ENCODE data around the gene SLC22A12. TPM values are rescaled to one million over a fixed set of nuclear protein-coding genes. Genes with fewer than 3 reads are reported as not detected.

SLC22A12 gene
- total RNA-seq: not detected in 2 replicates

GRCh38 chr11:64590763-64591221, at the start of gene SLC22A12:
TSS of gene SLC22A12 (plus strand) at chr11:64591220. CDS start at chr11:64591557, 337 bp downstream.

Other genes starting within 250 kb of the SLC22A12 start
- 24.7 and 28.3 TPM in 2 replicates for gene RPS6KA4, start 232.1 kb upstream of the SLC22A12 start, total RNA-seq
- not detected in 2 replicates for gene SLC22A11, start 35.3 kb upstream of the SLC22A12 start, total RNA-seq
- gene NRXN2, start 132.0 kb downstream of the SLC22A12 start, total RNA-seq: 0.57 and 0.74 TPM in 2 replicates
- gene RASGRP2, start 152.9 kb downstream of the SLC22A12 start, total RNA-seq: 0.18 and 0.71 TPM in 2 replicates
- 0.57 and 3.1 TPM in 2 replicates for gene PYGM, start 168.8 kb downstream of the SLC22A12 start, total RNA-seq
- gene SF1, start 187.3 kb downstream of the SLC22A12 start, total RNA-seq: 49.1 and 65.5 TPM in 2 replicates
- 5.4 and 10.1 TPM in 2 replicates for gene MAP4K2, start 212.0 kb downstream of the SLC22A12 start, total RNA-seq
- 8.0 and 14.0 TPM in 2 replicates for gene MEN1, start 219.3 kb downstream of the SLC22A12 start, total RNA-seq